ENCODE results near the gene COQ9. TPM values are rescaled to one million over a fixed set of nuclear protein-coding genes. Genes with fewer than 3 reads are reported as not detected.

Gene COQ9
- total RNA-seq, 1 experiment from 2014 or later: 32.9 TPM

DNA sequence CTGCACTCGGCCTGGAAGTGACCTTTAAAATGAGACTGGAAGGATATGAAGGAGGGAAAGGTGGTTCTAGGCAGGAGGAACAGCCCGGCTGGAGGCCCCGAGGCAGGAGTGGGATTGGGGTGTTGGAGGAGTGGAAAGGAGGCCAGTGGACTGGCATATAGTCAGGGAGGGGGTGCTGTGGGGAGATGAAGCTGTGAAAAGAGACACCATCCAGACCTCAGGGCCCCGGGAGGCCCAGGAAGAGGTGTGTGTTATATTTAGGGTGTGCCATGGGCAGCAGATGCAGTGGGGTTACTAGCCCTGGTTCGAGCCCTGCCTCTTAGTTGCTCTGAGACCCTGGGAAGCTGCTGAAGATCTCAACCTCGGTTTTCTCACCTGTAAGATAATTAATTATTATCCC is 57.9 kb downstream of the COQ9 start:
- no peaks in the 10 kb centered on the region; the same call in 1 of the 2 replicates for H3K4me1 ChIP-seq (ENCODE audit: insufficient read depth, low read length)
- no peak overlapping the region for H2AK5ac ChIP-seq (ENCODE audit: insufficient read length, low read length)
- H3K4me1 Mint-ChIP-seq: peaks cover 14 to 24% of the 10 kb centered on the region in 2 experiments
- no peak overlapping the region; a peak in 1 of 5 replicates for H3K4me3 Mint-ChIP-seq
- H2BK12ac ChIP-seq (ENCODE audit: insufficient read length, low read depth, low read length): no peak overlapping the region
- no peaks in the 10 kb centered on the region for H4K20me1 ChIP-seq (ENCODE audit: control insufficient read depth, insufficient read depth, insufficient read length)
- H2BK120ac ChIP-seq (ENCODE audit: low read depth, low read length, poor library complexity, severe bottlenecking): no peak overlapping the region
- H2BK20ac ChIP-seq (ENCODE audit: low read depth, low read length, poor library complexity, severe bottlenecking): no peak overlapping the region
- no peaks in the 10 kb centered on the region for H3K27me3 ChIP-seq (ENCODE audit: insufficient read depth, low read length)
- no peaks in the 10 kb centered on the region for H3K9me3 ChIP-seq (ENCODE audit: control insufficient read depth, low read depth, low read length)
- no peak overlapping the region for H3K14ac ChIP-seq (ENCODE audit: insufficient read depth, low read length)
- H3K23ac ChIP-seq (ENCODE audit: insufficient read length, low read depth, low read length): no peak overlapping the region
- no peaks in the 10 kb centered on the region for H3K79me2 ChIP-seq (ENCODE audit: insufficient read depth, low read length)
- H3K27ac ChIP-seq (ENCODE audit: insufficient read length, low read depth, low read length): no peak overlapping the region
- no peak overlapping the region for H4K8ac ChIP-seq (replicated peaks; ENCODE audit: insufficient read length, low read depth, low read length)
- H3K9ac ChIP-seq (ENCODE audit: extremely low read depth, insufficient read length, low read length): no peak overlapping the region
- peaks cover 6% of the 10 kb centered on the region for H3K27me3 Mint-ChIP-seq (ENCODE audit: low read depth)
- H3K56ac ChIP-seq (ENCODE audit: insufficient read length, low read depth, low read length): no peak overlapping the region
- no peak overlapping the region for H3K4me2 ChIP-seq (ENCODE audit: insufficient read depth, insufficient read length, low read length)
- no peak overlapping the region; a peak in 1 of 7 replicates for H3K27ac Mint-ChIP-seq
- no peak overlapping the region for H2BK15ac ChIP-seq (ENCODE audit: low read depth, low read length)
- H4K91ac ChIP-seq (ENCODE audit: insufficient read length, low read depth, low read length): no peak overlapping the region
- no peak overlapping the region for H2AFZ ChIP-seq (ENCODE audit: low read length)
- no peak overlapping the region for H4K5ac ChIP-seq (ENCODE audit: insufficient read length, low read depth, low read length)
- no peak overlapping the region for H2BK5ac ChIP-seq (ENCODE audit: insufficient read length, low read length)
- no peaks in the 10 kb centered on the region for H3K23me2 ChIP-seq (ENCODE audit: insufficient read length, low read depth, low read length, poor library complexity, severe bottlenecking)
- H3T11ph ChIP-seq (ENCODE audit: low read length): no peak overlapping the region
- H3K36me3 Mint-ChIP-seq (ENCODE audit: insufficient read depth in 1 of 3, low read depth in 3 of 3): no peaks in the 10 kb centered on the region
- no peak for DNase-seq
- no peak overlapping the region for H3K18ac ChIP-seq (ENCODE audit: insufficient read length, low read depth, low read length)
- no CpG with 5 or more reads among the region's 6 CpGs for WGBS (ENCODE audit: extremely low coverage, insufficient read length, low lambda C conversion rate)
- no peak overlapping the region for H3K4ac ChIP-seq (ENCODE audit: low read depth, low read length)
- TF ChIP-seq, protein P1, sequence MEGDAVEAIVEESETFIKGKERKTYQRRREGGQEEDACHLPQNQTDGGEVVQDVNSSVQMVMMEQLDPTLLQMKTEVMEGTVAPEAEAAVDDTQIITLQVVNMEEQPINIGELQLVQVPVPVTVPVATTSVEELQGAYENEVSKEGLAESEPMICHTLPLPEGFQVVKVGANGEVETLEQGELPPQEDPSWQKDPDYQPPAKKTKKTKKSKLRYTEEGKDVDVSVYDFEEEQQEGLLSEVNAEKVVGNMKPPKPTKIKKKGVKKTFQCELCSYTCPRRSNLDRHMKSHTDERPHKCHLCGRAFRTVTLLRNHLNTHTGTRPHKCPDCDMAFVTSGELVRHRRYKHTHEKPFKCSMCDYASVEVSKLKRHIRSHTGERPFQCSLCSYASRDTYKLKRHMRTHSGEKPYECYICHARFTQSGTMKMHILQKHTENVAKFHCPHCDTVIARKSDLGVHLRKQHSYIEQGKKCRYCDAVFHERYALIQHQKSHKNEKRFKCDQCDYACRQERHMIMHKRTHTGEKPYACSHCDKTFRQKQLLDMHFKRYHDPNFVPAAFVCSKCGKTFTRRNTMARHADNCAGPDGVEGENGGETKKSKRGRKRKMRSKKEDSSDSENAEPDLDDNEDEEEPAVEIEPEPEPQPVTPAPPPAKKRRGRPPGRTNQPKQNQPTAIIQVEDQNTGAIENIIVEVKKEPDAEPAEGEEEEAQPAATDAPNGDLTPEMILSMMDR (conservative IDR thresholded peaks at IDR 0.05): no peak
- H3K79me1 ChIP-seq (ENCODE audit: insufficient read depth, low read depth, low read length, poor library complexity, severe bottlenecking): no peaks in the 10 kb centered on the region
- H3K9me3 Mint-ChIP-seq: no peaks in the 10 kb centered on the region

Data from H9 (cell line).